RWPE2 (cell line): Measurements from ENCODE around the gene DDX54.
"Not testable (repeated sequence)": the region's sequence is repeated elsewhere in the genome, so short reads cannot be mapped to it uniquely, and the experiment has no call there.

Experiments
- ATAC-seq: fragments of 200-7000 bp; cut with Tn5 transposase; 3 replicates; pipeline ENCODE4 v1.9.1; 2021; ENCODE audit warnings: low read depth
- DNase-seq: peaks from one replicate; pipeline ENCODE4 v3.0.0-alpha.2; 2020; ENCODE audit warnings: low spot score
- H3K27ac ChIP-seq: fragments of 450-650 bp; 2 replicates; pipeline ENCODE4 v1.5.1; 2017; ENCODE audit warnings: mild to moderate bottlenecking; ENCODE audit not compliant: poor library complexity, severe bottlenecking
- H3K27me3 ChIP-seq: fragments of 250-450 bp; sonication (Bioruptor Pico); 2 replicates; pipeline ENCODE4 v1.5.1; 2021; ENCODE audit warnings: mild to moderate bottlenecking, moderate library complexity; ENCODE audit not compliant: insufficient read depth, poor library complexity, severe bottlenecking
- H3K36me3 ChIP-seq: fragments of 250-450 bp; sonication (Bioruptor Pico); 2 replicates; pipeline ENCODE4 v1.5.1; 2020; ENCODE audit warnings: low read depth, mild to moderate bottlenecking, moderate library complexity
- H3K4me1 ChIP-seq: fragments of 250-450 bp; sonication (Bioruptor Pico); 2 replicates; pipeline ENCODE4 v1.5.1; 2021; ENCODE audit warnings: mild to moderate bottlenecking, moderate library complexity; ENCODE audit not compliant: insufficient read depth, poor library complexity, severe bottlenecking
- H3K4me3 ChIP-seq: fragments of 250-450 bp; sonication (Bioruptor Pico); 2 replicates; pipeline ENCODE4 v1.5.1; 2021; ENCODE audit warnings: mild to moderate bottlenecking, moderate library complexity; ENCODE audit not compliant: severe bottlenecking
- H3K9me3 ChIP-seq: fragments of 250-450 bp; sonication (Bioruptor Pico); 2 replicates; pipeline ENCODE4 v1.5.1; 2021; ENCODE audit warnings: mild to moderate bottlenecking, moderate library complexity; ENCODE audit not compliant: severe bottlenecking
- CTCF ChIP-seq: fragments of 450-650 bp; IDR thresholded peaks from one replicate; pipeline ENCODE4 v1.5.1; 2017; ENCODE audit warnings: mild to moderate bottlenecking, moderate library complexity; ENCODE audit not compliant: poor library complexity, severe bottlenecking

Gene DDX54

DNA sequence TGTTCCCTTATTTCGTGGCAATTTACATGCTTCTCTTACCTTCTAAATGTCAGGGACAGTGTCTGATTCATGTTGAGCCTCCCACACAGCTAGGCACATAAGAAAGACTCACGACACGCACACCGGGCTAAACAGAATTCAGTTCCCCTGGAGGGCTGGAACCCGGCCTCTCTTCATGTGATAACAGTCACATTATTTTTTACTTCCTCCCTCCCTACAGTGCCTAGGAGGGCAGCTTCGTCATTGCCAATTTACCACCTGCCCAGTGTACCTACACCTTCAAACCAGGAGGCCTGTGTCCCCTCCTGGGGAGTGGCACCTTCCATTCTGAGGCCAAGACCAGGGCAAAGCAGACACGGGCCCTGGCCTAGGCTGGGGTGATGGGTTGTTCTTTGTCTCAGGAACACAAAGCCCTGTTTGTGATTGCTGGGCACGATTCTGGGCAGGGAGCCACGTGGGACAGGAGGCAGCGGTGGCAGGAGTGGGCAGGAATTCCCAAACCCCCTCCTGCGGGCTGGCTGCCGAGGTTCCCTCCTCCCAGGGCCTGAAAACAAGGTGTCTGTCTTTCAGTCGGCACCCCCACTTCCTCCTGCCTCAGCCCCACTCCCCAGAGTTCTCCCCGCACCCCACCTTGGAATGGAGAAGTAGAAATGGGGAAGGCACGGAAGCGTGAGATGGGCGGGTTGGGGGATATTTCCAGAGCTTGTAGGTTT is 42.9 kb downstream of the DDX54 start:
- ATAC-seq: no peak
- Histone ChIP-seq H3K27ac (no peak overlapping the region), H3K9me3 (no peaks in the 10 kb centered on the region), H3K4me3 (no peak overlapping the region), H3K4me1 (no peaks in the 10 kb centered on the region), H3K36me3 (no peaks in the 10 kb centered on the region), H3K27me3 (no peaks in the 10 kb centered on the region)
- DNase-seq: no peak
- no peak for TF ChIP-seq CTCF

GRCh38 chr12:113141716-113142115 is 43.6 kb downstream of the DDX54 start:
- not testable (repeated sequence) for H3K36me3 ChIP-seq, H3K27ac ChIP-seq, DNase-seq, H3K27me3 ChIP-seq, H3K4me1 ChIP-seq, ATAC-seq, H3K9me3 ChIP-seq, H3K4me3 ChIP-seq

- Histone ChIP-seq H3K27ac (no peak overlapping the region), H3K4me1 (no peaks in the 10 kb centered on the region), H3K9me3 (no peaks in the 10 kb centered on the region), H3K27me3 (no peaks in the 10 kb centered on the region), H3K36me3 (no peaks in the 10 kb centered on the region), H3K4me3 (no peak overlapping the region)
- no peak for TF ChIP-seq CTCF
- DNase-seq (no peak), ATAC-seq (no peak)
These were observed 44.6 kb downstream of the DDX54 start for GRCh38 chr12:113140706-113141105.

DNA sequence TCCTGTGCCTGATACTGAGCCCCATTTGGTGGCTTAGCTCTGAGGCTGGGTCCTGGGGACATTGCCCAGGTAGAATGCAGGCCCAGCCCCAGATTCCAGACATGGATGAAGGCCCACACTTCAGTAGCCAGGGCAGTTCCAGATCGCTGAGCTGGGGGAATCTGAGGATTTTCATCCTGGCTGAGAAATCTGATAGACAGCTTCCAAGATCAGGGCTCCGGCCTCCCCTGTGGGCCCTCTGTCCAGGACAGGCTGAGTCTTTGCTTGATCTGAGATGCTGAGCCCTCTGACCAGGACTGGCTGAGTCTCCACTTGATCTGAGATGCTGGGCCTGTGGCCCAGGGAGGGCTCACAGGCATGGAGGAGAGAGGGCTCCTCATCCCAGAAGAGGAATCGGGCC is 46.5 kb downstream of the DDX54 start:
- Histone ChIP-seq H3K4me3 (no peak overlapping the region), H3K27ac (no peak overlapping the region), H3K27me3 (peaks cover 4% of the 10 kb centered on the region), H3K9me3 (no peaks in the 10 kb centered on the region), H3K4me1 (no peaks in the 10 kb centered on the region), H3K36me3 (no peaks in the 10 kb centered on the region)
- no peak for TF ChIP-seq CTCF
- DNase-seq (no peak), ATAC-seq (no peak)

DNA sequence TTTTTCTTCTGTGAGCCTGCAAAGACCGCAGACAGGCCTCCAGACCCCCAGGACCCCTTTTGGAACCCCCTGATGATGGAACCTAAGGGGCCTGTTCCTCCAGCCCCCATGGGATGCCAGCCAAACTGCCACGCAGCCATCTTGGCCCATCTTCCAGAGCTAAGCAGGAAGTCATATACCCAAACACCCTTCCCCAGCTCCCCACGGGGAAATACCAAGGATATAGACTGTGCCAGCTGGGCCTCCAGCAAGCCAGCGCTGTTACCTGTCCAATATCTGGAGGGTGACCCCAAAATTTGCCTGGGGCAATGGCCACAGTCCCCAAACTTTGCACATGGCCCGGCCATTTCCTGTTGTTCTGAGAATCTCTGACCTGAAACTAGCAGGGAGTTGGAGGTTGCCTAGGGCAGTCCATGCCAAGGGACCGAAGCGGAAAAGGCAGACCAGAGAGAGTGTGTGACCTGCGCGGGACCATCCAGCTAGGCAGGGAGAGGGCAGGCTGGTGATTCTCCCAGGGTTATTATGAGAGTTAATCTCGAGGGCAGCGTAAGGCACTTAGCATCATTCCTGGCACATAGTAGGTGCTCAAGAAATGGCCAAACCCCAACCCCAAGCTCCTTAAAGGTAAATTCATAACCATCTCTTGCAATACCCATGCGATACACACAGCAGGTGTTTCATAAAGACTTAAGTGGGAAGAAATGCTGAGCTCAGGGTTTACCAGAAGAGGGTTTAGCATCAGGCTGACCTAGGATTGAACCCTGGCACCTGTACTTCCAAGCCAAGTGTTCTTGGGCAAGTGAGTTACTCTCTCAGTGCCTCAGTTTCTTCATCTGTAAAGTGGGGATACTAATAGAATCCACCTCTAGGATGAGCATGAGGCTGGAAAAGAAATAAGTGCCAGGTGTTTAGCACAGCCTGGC is 47.2 kb downstream of the DDX54 start:
- Histone ChIP-seq H3K27me3 (peaks cover 4% of the 10 kb centered on the region), H3K4me1 (no peaks in the 10 kb centered on the region), H3K4me3 (no peak overlapping the region), H3K27ac (no peak overlapping the region), H3K9me3 (no peaks in the 10 kb centered on the region), H3K36me3 (no peaks in the 10 kb centered on the region)
- DNase-seq (no peak), ATAC-seq (no peak)
- TF ChIP-seq CTCF: no peak
